Measurements from ENCODE around the gene BRF1.

- no peak for TF ChIP-seq CTCF (IDR thresholded peaks at IDR 0.05)
- no peak for TF ChIP-seq POLR2A (IDR thresholded peaks at IDR 0.05)
Observed at GRCh38 chr14:105323663-105324062, 22.9 kb upstream of the BRF1 start.
